ENCODE data around the gene INCENP. TPM values are rescaled to one million over a fixed set of nuclear protein-coding genes. Genes with fewer than 3 reads are reported as not detected.
"Not testable (repeated sequence)": the region's sequence is repeated elsewhere in the genome, so short reads cannot be mapped to it uniquely, and the experiment has no call there.

Gene INCENP
- total RNA-seq, 2 experiments from 2014 or later, result 142 to 153 TPM

GRCh38 chr11:62179995-62180394, 56.2 kb downstream of the INCENP start:
- Mint-ChIP-seq H3K9me3 (peaks cover 3% of the 10 kb centered on the region), H3K27ac (no peak overlapping the region), H3K27me3 (peaks cover 24% of the 10 kb centered on the region), H3K4me3 (no peak overlapping the region), H3K36me3 (no peaks in the 10 kb centered on the region), H3K4me1 (no peaks in the 10 kb centered on the region)
- DNase-seq (no peak), ATAC-seq (ENCODE audit: low read depth) (no peak)
- POLR2A ChIA-PET, result no interaction called here

GRCh38 chr11:62181097-62181496, 57.3 kb downstream of the INCENP start:
- no peaks in the 10 kb centered on the region for H3K4me1 Mint-ChIP-seq
- no peak overlapping the region for H3K4me3 Mint-ChIP-seq
- H3K27me3 Mint-ChIP-seq, result peaks cover 27% of the 10 kb centered on the region
- H3K36me3 Mint-ChIP-seq, result no peaks in the 10 kb centered on the region
- H3K27ac Mint-ChIP-seq, result no peak overlapping the region
- POLR2A ChIA-PET, result no interaction called here
- ATAC-seq (ENCODE audit: low read depth) (no peak), DNase-seq (no peak)
- peaks cover 3% of the 10 kb centered on the region for H3K9me3 Mint-ChIP-seq

GRCh38 chr11:62182147-62182891, 58.5 kb downstream of the INCENP start:
- no peaks in the 10 kb centered on the region for H3K36me3 Mint-ChIP-seq
- H3K9me3 Mint-ChIP-seq, result peaks cover 3% of the 10 kb centered on the region
- no peak for DNase-seq
- no peaks in the 10 kb centered on the region for H3K4me1 Mint-ChIP-seq
- H3K27me3 Mint-ChIP-seq, result peaks cover 28% of the 10 kb centered on the region
- POLR2A ChIA-PET, result no interaction called here
- ATAC-seq (ENCODE audit: low read depth), result no peak
- no peak overlapping the region for H3K27ac Mint-ChIP-seq
- H3K4me3 Mint-ChIP-seq, result no peak overlapping the region

- no peaks in the 10 kb centered on the region for H3K36me3 Mint-ChIP-seq
- peaks cover 26% of the 10 kb centered on the region for H3K27me3 Mint-ChIP-seq
- POLR2A ChIA-PET, result no interaction called here
- H3K4me1 Mint-ChIP-seq, result no peaks in the 10 kb centered on the region
- H3K4me3 Mint-ChIP-seq, result no peak overlapping the region
- H3K27ac Mint-ChIP-seq, result no peak overlapping the region
- peaks cover 3% of the 10 kb centered on the region for H3K9me3 Mint-ChIP-seq
- DNase-seq (no peak), ATAC-seq (ENCODE audit: low read depth) (no peak)
Measured at GRCh38 chr11:62186195-62186594, 62.4 kb downstream of the INCENP start.

GRCh38 chr11:62190011-62190410, 66.2 kb downstream of the INCENP start, which contains the start of gene SCGB1D1:
Gene SCGB1D1 (plus strand): TSS chr11:62190216. CDS start chr11:62190285, 69 bp downstream.
- Mint-ChIP-seq H3K27me3 (peaks cover 33% of the 10 kb centered on the region), H3K9me3 (no peaks in the 10 kb centered on the region), H3K27ac (no peak within 1 kb of the TSS), H3K36me3 (no peaks in the 10 kb centered on the region), H3K4me1 (no peaks in the 10 kb centered on the region), H3K4me3 (no peak within 1 kb of the TSS)
- no peak for DNase-seq
- ATAC-seq (ENCODE audit: low read depth), result no peak
- POLR2A ChIA-PET, result no interaction called here

GRCh38 chr11:62193952-62194351, 70.1 kb downstream of the INCENP start:
- H3K27me3 Mint-ChIP-seq, result peaks cover 34% of the 10 kb centered on the region
- no peak for ATAC-seq (ENCODE audit: low read depth)
- DNase-seq, result no peak

GRCh38 chr11:62195010-62195409, 71.2 kb downstream of the INCENP start:
- H3K27me3 Mint-ChIP-seq, result peaks cover 30% of the 10 kb centered on the region
- ATAC-seq (ENCODE audit: low read depth); DNase-seq; POLR2A ChIA-PET; H3K4me1 Mint-ChIP-seq; H3K9me3 Mint-ChIP-seq; H3K27ac Mint-ChIP-seq; H3K4me3 Mint-ChIP-seq; H3K36me3 Mint-ChIP-seq: not testable (repeated sequence)

More at GRCh38 chr11:62193952-62194351, 70.1 kb downstream of the INCENP start:
- POLR2A ChIA-PET, result no interaction called here
- Mint-ChIP-seq H3K4me3 (no peak overlapping the region), H3K27ac (no peak overlapping the region), H3K9me3 (no peaks in the 10 kb centered on the region), H3K36me3 (no peaks in the 10 kb centered on the region), H3K4me1 (no peaks in the 10 kb centered on the region)

GRCh38 chr11:62195945-62196344, 72.1 kb downstream of the INCENP start:
- POLR2A ChIA-PET, result no interaction called here
- no peak overlapping the region for H3K4me3 Mint-ChIP-seq
- no peak overlapping the region for H3K27ac Mint-ChIP-seq
- H3K9me3 Mint-ChIP-seq, result no peaks in the 10 kb centered on the region
- H3K4me1 Mint-ChIP-seq, result no peaks in the 10 kb centered on the region
- ATAC-seq (ENCODE audit: low read depth) (no peak), DNase-seq (no peak)
- no peaks in the 10 kb centered on the region for H3K36me3 Mint-ChIP-seq
- H3K27me3 Mint-ChIP-seq, result peaks cover 34% of the 10 kb centered on the region

- POLR2A ChIA-PET; H3K9me3 Mint-ChIP-seq; H3K36me3 Mint-ChIP-seq; H3K27ac Mint-ChIP-seq; DNase-seq; H3K4me3 Mint-ChIP-seq; ATAC-seq (ENCODE audit: low read depth); H3K4me1 Mint-ChIP-seq: not testable (repeated sequence)
- H3K27me3 Mint-ChIP-seq, result peaks cover 29% of the 10 kb centered on the region
Measured at GRCh38 chr11:62197400-62197799, 73.6 kb downstream of the INCENP start.

- no peak overlapping the region for H3K27ac Mint-ChIP-seq
- H3K36me3 Mint-ChIP-seq, result no peaks in the 10 kb centered on the region
- POLR2A ChIA-PET, result no interaction called here
- DNase-seq, result no peak
- peaks cover 2% of the 10 kb centered on the region for H3K4me1 Mint-ChIP-seq
- H3K27me3 Mint-ChIP-seq, result peaks cover 16% of the 10 kb centered on the region
- H3K4me3 Mint-ChIP-seq, result no peak overlapping the region
- no peaks in the 10 kb centered on the region for H3K9me3 Mint-ChIP-seq
- ATAC-seq (ENCODE audit: low read depth), result no peak
Measured at GRCh38 chr11:62201376-62201775, 77.6 kb downstream of the INCENP start.

Other genes with a start within 250 kb of the INCENP start
- 1 to 10 TPM; 4.7 TPM for gene FADS3, start 232.5 kb upstream of the INCENP start, total RNA-seq
- 1 to 10 TPM in 1 of 2 experiments, under 1 TPM in 1; 0.28 to 1.6 TPM for gene RAB3IL1, start 206.4 kb upstream of the INCENP start, total RNA-seq
- under 1 TPM; 0.20 to 0.30 TPM for gene BEST1, start 173.7 kb upstream of the INCENP start, total RNA-seq
- gene FTH1, start 156.4 kb upstream of the INCENP start, total RNA-seq, result 100 to 1,000 TPM; 793 to 808 TPM
- gene SCGB1D1, start 66.2 kb downstream of the INCENP start, total RNA-seq, result not detected
- gene SCGB2A1, start 84.7 kb downstream of the INCENP start, total RNA-seq, result not detected
- not detected for gene SCGB1D2, start 118.2 kb downstream of the INCENP start, total RNA-seq
- gene SCGB2A2, start 146.1 kb downstream of the INCENP start, total RNA-seq, result not detected
- gene SCGB1D4, start 175.1 kb downstream of the INCENP start, total RNA-seq, result not detected
- gene ASRGL1, start 213.4 kb downstream of the INCENP start, total RNA-seq, result 10 to 100 TPM; 11.3 to 12.2 TPM

Data from activated naive CD8-positive, alpha-beta T cell treated with anti-CD3 and anti-CD28 coated beads, Interleukin-2, amount 10 ng/mL, durations not matched to agents 7 days and 5 days (primary cell).